ENCODE results near the gene SNU13. TPM values are rescaled to one million over a fixed set of nuclear protein-coding genes. Genes with fewer than 3 reads are reported as not detected.
"Not testable (repeated sequence)": the region's sequence is repeated elsewhere in the genome, so short reads cannot be mapped to it uniquely, and the experiment has no call there.

SNU13 gene
- total and polyA plus RNA-seq, 9 donors = 88.1 to 188 (median 129) TPM

DNA sequence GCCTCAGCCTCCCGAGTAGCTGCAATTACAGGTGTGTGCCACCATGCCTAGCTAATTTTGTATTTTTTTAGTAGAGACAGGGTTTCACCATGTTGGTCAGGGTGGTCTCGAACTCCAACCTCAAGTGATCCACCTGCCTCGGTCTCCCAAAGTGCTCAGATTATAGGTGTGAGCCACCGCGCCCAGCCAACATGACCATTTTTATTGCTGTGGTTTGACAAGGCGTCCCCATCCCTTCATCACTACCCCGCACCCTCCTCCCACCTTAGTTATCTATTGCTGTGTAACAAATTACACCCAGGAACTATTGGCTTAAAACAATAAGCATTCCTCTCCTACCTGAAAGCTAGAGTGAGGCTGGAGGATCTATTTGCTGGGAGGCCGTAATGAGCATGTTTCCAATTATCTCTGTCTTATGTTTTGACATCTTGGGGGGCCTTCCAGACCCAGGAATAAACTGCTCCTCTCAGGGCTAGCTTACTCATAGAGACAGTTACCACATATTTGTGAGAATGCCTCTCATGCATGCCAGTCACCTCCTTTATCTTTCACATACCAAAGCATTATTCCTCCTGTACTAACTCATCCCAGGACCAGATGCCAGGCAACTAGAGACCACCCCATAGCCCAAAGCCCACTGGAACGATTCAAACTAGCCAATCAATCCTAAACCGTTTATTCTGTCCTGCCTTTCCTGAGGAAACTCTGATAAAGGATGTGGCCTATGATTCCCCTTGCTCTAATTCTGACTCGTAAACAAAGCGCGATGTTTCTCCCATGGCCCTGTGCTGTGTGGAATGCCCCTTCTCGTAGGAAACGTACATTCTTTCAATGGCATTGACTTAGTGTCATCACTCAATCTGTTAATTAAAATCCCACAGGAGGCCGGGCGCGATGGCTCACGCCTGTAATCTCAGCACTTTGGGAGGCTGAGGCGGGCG lies 19.4 kb downstream of the SNU13 start:
- Histone ChIP-seq H3K27me3 (no peaks in the 10 kb centered on the region), H3K27ac (no peak overlapping the region), H3K4me3 (no peak overlapping the region), H3K4me1 (ENCODE audit: insufficient read depth) (no peaks in the 10 kb centered on the region), H3K36me3 (no peaks in the 10 kb centered on the region), H3K9me3 (no peaks in the 10 kb centered on the region)
- intact Hi-C loops (cut with DNase I) = no loop called here
- TF ChIP-seq POLR2A (IDR thresholded peaks at IDR 0.05) (no peak), EP300 (IDR thresholded peaks at IDR 0.05) (no peak)
- TF ChIP-seq, protein P1, sequence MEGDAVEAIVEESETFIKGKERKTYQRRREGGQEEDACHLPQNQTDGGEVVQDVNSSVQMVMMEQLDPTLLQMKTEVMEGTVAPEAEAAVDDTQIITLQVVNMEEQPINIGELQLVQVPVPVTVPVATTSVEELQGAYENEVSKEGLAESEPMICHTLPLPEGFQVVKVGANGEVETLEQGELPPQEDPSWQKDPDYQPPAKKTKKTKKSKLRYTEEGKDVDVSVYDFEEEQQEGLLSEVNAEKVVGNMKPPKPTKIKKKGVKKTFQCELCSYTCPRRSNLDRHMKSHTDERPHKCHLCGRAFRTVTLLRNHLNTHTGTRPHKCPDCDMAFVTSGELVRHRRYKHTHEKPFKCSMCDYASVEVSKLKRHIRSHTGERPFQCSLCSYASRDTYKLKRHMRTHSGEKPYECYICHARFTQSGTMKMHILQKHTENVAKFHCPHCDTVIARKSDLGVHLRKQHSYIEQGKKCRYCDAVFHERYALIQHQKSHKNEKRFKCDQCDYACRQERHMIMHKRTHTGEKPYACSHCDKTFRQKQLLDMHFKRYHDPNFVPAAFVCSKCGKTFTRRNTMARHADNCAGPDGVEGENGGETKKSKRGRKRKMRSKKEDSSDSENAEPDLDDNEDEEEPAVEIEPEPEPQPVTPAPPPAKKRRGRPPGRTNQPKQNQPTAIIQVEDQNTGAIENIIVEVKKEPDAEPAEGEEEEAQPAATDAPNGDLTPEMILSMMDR (IDR thresholded peaks at IDR 0.05) = no peak
- 78 to 88% (median 81%) methylated on average over 21 of the region's 21 CpGs for WGBS, 3 donors
- DNase-seq = no peak

DNA sequence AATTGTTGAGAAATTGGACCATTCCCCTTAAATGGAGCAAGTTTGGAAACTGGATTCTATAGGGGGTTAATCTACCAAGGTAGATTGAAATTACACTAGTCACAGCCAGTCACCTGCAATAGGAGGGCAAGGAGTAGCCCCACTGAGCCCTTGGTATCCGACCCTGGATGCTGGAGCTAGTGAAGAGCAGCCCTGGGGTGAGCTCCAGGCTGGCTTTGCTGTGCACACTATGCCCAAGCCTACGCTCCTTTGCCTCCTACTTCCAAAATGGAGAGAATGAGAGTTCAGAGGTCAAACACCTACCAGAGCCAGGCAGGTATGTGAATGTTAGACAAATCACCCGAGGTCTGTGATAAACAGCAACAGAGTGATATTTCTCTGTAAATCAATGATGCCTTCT lies 23.7 kb downstream of the SNU13 start:
- H3K36me3 ChIP-seq = no peaks in the 10 kb centered on the region
- WGBS, 3 donors = 75 to 82% (median 81%) methylated on average over 3 of the region's 3 CpGs
- no peak for DNase-seq

DNA sequence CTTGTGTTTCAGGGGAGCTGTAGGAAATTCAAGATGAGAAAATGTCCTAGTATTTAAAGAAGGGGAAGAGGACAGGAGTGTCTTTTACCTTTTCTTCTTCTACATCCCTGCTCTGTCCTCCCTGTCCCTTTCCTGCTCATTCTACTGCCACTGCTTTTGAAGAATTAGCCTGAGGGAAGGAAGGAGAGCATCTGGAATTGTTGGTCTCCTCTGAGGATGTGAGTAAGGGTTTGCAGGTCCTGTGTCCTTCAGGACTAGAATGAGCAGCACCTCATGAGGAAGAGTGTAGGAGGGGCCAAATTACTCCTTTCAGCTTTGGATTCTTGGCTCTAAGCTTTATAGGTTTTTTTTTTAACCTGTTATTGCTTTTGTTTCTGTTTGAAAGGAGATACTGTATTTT lies 24.2 kb downstream of the SNU13 start:
- Histone ChIP-seq H3K36me3 (no peaks in the 10 kb centered on the region), H3K27me3 (no peaks in the 10 kb centered on the region), H3K4me1 (ENCODE audit: insufficient read depth) (no peaks in the 10 kb centered on the region), H3K9me3 (no peaks in the 10 kb centered on the region), H3K27ac (no peak overlapping the region), H3K4me3 (no peak overlapping the region)
- DNase-seq = no peak
- intact Hi-C loops (cut with DNase I) = no loop called here
- TF ChIP-seq, protein P1 (IDR thresholded peaks at IDR 0.05) = no peak
- TF ChIP-seq POLR2A (IDR thresholded peaks at IDR 0.05) (no peak), EP300 (IDR thresholded peaks at IDR 0.05) (no peak)

More for the DNA sequence above, 23.7 kb downstream of the SNU13 start:
- Histone ChIP-seq H3K4me3 (no peak overlapping the region), H3K27ac (no peak overlapping the region), H3K4me1 (ENCODE audit: insufficient read depth) (no peaks in the 10 kb centered on the region), H3K9me3 (no peaks in the 10 kb centered on the region), H3K27me3 (no peaks in the 10 kb centered on the region)
- intact Hi-C loops (cut with DNase I) = no loop called here
- TF ChIP-seq, protein P1 (IDR thresholded peaks at IDR 0.05) = no peak
- TF ChIP-seq EP300 (IDR thresholded peaks at IDR 0.05) = no peak
- TF ChIP-seq POLR2A (IDR thresholded peaks at IDR 0.05) = no peak

DNA sequence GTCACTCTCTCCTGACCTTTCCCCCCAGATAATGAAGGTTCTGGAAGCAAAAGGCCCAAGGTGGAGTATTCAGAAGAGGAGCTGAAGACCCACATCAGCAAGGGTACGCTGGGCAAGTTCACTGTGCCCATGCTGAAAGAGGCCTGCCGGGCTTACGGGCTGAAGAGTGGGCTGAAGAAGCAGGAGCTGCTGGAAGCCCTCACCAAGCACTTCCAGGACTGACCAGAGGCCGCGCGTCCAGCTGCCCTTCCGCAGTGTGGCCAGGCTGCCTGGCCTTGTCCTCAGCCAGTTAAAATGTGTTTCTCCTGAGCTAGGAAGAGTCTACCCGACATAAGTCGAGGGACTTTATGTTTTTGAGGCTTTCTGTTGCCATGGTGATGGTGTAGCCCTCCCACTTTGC lies 25.1 kb downstream of the SNU13 start:
- intact Hi-C loops (cut with DNase I); H3K36me3 ChIP-seq; H3K4me3 ChIP-seq; H3K9me3 ChIP-seq; H3K4me1 ChIP-seq (ENCODE audit: insufficient read depth); H3K27ac ChIP-seq; DNase-seq; H3K27me3 ChIP-seq: not testable (repeated sequence)
- 67 to 71% (median 68%) methylated on average over 9 of the region's 9 CpGs for WGBS, 3 donors

DNA sequence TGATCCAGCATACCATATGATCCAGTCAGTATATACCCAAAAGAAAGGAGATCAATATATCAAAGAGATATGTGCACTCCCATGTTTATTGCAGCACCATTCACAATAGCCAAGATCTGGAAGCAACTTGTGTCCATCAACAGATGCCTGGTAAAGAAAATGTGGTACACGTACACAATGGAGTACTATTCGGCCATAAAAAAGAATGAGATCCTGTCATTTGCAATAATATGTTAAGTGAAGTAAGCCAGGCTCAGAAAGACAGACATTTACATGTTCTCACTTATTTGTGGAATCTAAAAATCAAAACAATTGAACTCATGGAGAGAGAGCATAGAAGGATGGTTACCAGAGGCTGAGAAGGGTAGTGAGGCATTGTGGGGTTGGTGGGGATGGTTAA lies 27.0 kb downstream of the SNU13 start:
- no peak for DNase-seq
- Histone ChIP-seq H3K9me3 (no peaks in the 10 kb centered on the region), H3K27ac (no peak overlapping the region), H3K4me3 (no peak overlapping the region), H3K36me3 (no peaks in the 10 kb centered on the region), H3K4me1 (ENCODE audit: insufficient read depth) (no peaks in the 10 kb centered on the region), H3K27me3 (no peaks in the 10 kb centered on the region)
- 86 to 94% (median 90%) methylated on average over 2 of the region's 2 CpGs for WGBS, 3 donors
- intact Hi-C loops (cut with DNase I) = no loop called here
- no peak for TF ChIP-seq POLR2A (IDR thresholded peaks at IDR 0.05)
- no peak for TF ChIP-seq EP300 (IDR thresholded peaks at IDR 0.05)
- TF ChIP-seq, protein P1 (IDR thresholded peaks at IDR 0.05) = no peak

Measured in ovary (tissue), 9 donors.